ENCODE measurements around the gene DCAF4L1.
A peak's percentile ranks its signal among the peaks of the same experiment; 100 is the strongest.

Gene DCAF4L1

GRCh38 chr4:41990365-41991111 lies 9.0 kb downstream of the DCAF4L1 start, which contains the start of gene SLC30A9:
Gene SLC30A9, plus strand, starts transcription at chr4:41990530. Its CDS starts 122 bp downstream, at chr4:41990652.
- DNase-seq = peak; percentile 96

GRCh38 chr4:41991916-41992767 lies 10.6 kb downstream of the DCAF4L1 start:
- DNase-seq = no peak

- no peak for DNase-seq
Measured at GRCh38 chr4:41992967-41993857, 11.7 kb downstream of the DCAF4L1 start.

- no peak for DNase-seq
Measured at GRCh38 chr4:41994461-41994985, 13.0 kb downstream of the DCAF4L1 start.

- DNase-seq = no peak
Measured at GRCh38 chr4:41998019-41998418, 16.5 kb downstream of the DCAF4L1 start.

GRCh38 chr4:41999321-41999720 lies 17.8 kb downstream of the DCAF4L1 start:
- no peak for DNase-seq

- DNase-seq = no peak
Measured at GRCh38 chr4:42008011-42008786, 26.6 kb downstream of the DCAF4L1 start.

GRCh38 chr4:42015438-42015837 lies 33.9 kb downstream of the DCAF4L1 start:
- no peak for DNase-seq

GRCh38 chr4:42018451-42018850 lies 36.9 kb downstream of the DCAF4L1 start:
- no peak for DNase-seq
